ENCODE measurements around the gene OPCML.

DNA sequence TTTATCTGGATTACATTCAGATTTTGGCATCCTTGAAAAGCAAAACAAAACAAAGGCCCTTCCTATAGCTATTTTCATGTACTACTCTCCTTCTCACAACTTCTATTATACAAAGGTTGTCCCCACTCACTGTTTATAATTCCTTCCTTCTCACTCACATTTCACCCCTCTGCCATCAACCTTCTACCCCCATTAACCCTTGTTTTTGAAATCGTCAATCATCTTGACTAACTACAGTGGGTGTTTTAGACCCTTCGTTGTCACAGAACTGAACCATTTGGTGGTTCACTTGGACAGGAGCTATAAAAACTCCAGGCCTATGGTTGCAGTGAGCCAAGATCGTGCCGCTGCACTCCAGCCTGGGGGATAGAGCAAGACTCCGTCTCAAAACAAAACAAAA, 639.4 kb downstream of the OPCML start:
- TF ChIP-seq, protein P1, sequence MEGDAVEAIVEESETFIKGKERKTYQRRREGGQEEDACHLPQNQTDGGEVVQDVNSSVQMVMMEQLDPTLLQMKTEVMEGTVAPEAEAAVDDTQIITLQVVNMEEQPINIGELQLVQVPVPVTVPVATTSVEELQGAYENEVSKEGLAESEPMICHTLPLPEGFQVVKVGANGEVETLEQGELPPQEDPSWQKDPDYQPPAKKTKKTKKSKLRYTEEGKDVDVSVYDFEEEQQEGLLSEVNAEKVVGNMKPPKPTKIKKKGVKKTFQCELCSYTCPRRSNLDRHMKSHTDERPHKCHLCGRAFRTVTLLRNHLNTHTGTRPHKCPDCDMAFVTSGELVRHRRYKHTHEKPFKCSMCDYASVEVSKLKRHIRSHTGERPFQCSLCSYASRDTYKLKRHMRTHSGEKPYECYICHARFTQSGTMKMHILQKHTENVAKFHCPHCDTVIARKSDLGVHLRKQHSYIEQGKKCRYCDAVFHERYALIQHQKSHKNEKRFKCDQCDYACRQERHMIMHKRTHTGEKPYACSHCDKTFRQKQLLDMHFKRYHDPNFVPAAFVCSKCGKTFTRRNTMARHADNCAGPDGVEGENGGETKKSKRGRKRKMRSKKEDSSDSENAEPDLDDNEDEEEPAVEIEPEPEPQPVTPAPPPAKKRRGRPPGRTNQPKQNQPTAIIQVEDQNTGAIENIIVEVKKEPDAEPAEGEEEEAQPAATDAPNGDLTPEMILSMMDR (IDR thresholded peaks at IDR 0.05; ENCODE audit: low read length) = no peak
- TF ChIP-seq EZH2phosphoT487 (IDR thresholded peaks at IDR 0.05; ENCODE audit: low read length) (no peak), EZH2 (optimal IDR thresholded peaks at IDR 0.05; ENCODE audit: low read depth, low read length) (no peak)
